Ascending aorta (tissue), 2 donors: ENCODE data around the gene ATP9B. TPM values are rescaled to one million over a fixed set of nuclear protein-coding genes. Genes with fewer than 3 reads are reported as not detected.

Source experiments
- DNase-seq, 2 donors: peaks; one replicate each; pipeline ENCODE4 v3.0.0-alpha.2; 2019; ENCODE audit warnings: low spot score in 2 of 2
- H3K27ac ChIP-seq, 2 donors: fragments of 200-600 bp; sonication (generic); one replicate each; pipeline ENCODE4 v1.5.1; 2016 to 2017; ENCODE audit warnings: mild to moderate bottlenecking in 1 of 2
- H3K27me3 ChIP-seq: fragments of 200-600 bp; sonication (generic); one replicate; pipeline ENCODE4 v1.5.1; 2017
- H3K36me3 ChIP-seq, 2 donors: fragments of 200-600 bp; sonication (generic); one replicate each; pipeline ENCODE4 v1.5.1; 2016
- H3K4me1 ChIP-seq, 2 donors: fragments of 200-600 bp; sonication (generic); one replicate each; pipeline ENCODE4 v1.5.1; 2016 to 2017; ENCODE audit warnings: mild to moderate bottlenecking in 1 of 2
- H3K4me3 ChIP-seq, 2 donors: fragments of 200-600 bp; sonication (generic); one replicate each; pipeline ENCODE4 v1.5.1; 2016 to 2017; ENCODE audit warnings: mild to moderate bottlenecking in 1 of 2
- H3K9me3 ChIP-seq, 2 donors: fragments of 200-600 bp; sonication (generic); one replicate each; pipeline ENCODE4 v1.5.1; 2016
- intact Hi-C: fragments of 100-400 bp; cut with DNase I; formaldehyde crosslinking; loops from one replicate; pipeline ENCODE4 v1.15.1; 2023
- total RNA-seq: library from RNA; depleted of rRNA; stranded (reverse); fragments of >200 nt; gene quantifications from one replicate; pipeline ENCODE4 v1.1.0, GENCODE V29; 2016
- TF ChIP-seq, protein P1 (sequence below), 3 experiments: fragments of 200-600 bp in 2 of 3; fragments of 450-650 bp in 1 of 3; sonication (generic) in 2 of 3; IDR thresholded peaks; one replicate each; pipeline ENCODE4 v1.5.1; 2016 to 2019; ENCODE audit warnings: antibody characterized with exemption in 3 of 3, mild to moderate bottlenecking in 1 of 3, moderate library complexity in 1 of 3

Gene ATP9B
- total RNA-seq, 1 donor from 2014 or later, result 14.4 TPM

DNA sequence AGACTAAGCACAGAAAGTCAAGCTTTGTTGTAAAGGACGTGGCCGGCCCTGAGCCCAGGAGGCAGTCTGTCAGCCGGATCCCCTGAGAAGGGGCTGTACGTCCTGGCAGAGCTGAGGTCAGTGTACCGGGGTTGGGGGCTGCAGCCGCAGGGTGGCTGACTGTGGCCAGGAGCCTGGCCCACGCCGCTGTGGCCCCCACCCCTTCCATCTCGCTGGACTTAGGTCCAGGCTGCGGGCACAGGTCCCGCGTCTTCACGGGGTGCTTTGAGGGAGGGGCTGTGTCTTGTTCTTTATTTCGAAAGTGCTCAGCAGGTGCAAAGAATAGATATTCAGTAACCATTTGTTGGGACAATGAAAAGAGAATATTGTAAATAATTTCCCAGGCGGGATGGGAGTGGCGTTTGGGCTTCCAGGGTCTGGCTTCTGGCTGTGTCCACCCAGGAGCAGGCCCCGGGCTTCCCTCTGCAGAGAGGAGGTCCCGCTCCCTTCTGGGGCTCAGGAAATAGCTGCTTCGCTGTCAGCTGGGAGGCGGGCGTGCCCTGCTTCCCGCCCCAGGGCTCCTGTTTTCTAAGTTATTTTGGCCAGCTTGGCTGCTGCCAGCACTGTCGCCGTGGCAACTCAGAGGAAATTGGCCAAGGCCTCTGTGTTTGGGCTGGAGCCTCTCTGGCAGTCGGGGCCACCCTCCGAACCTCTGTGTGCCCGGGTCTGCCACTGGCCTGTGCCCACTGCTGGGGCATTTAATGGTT is 334.0 kb downstream of the ATP9B start:
- intact Hi-C loops, result loop anchor here (2.0 to 5.0 kb wide), 3 partner anchors 22 to 104 kb away; no protein-coding TSS in a partner anchor
- H3K4me3 ChIP-seq, result peak overlapping the region; percentile 24 to 29
- TF ChIP-seq, protein P1, sequence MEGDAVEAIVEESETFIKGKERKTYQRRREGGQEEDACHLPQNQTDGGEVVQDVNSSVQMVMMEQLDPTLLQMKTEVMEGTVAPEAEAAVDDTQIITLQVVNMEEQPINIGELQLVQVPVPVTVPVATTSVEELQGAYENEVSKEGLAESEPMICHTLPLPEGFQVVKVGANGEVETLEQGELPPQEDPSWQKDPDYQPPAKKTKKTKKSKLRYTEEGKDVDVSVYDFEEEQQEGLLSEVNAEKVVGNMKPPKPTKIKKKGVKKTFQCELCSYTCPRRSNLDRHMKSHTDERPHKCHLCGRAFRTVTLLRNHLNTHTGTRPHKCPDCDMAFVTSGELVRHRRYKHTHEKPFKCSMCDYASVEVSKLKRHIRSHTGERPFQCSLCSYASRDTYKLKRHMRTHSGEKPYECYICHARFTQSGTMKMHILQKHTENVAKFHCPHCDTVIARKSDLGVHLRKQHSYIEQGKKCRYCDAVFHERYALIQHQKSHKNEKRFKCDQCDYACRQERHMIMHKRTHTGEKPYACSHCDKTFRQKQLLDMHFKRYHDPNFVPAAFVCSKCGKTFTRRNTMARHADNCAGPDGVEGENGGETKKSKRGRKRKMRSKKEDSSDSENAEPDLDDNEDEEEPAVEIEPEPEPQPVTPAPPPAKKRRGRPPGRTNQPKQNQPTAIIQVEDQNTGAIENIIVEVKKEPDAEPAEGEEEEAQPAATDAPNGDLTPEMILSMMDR (IDR thresholded peaks at IDR 0.05), result no peak
- peak overlapping the region; percentile 69 to 90 for H3K27ac ChIP-seq
- H3K27me3 ChIP-seq, result no peaks in the 10 kb centered on the region
- peak; percentile 68 to 92 for DNase-seq
- H3K9me3 ChIP-seq, result no peaks in the 10 kb centered on the region
- H3K36me3 ChIP-seq, result no peaks in the 10 kb centered on the region
- H3K4me1 ChIP-seq, result peaks cover 9 to 14% of the 10 kb centered on the region in 2 donors

DNA sequence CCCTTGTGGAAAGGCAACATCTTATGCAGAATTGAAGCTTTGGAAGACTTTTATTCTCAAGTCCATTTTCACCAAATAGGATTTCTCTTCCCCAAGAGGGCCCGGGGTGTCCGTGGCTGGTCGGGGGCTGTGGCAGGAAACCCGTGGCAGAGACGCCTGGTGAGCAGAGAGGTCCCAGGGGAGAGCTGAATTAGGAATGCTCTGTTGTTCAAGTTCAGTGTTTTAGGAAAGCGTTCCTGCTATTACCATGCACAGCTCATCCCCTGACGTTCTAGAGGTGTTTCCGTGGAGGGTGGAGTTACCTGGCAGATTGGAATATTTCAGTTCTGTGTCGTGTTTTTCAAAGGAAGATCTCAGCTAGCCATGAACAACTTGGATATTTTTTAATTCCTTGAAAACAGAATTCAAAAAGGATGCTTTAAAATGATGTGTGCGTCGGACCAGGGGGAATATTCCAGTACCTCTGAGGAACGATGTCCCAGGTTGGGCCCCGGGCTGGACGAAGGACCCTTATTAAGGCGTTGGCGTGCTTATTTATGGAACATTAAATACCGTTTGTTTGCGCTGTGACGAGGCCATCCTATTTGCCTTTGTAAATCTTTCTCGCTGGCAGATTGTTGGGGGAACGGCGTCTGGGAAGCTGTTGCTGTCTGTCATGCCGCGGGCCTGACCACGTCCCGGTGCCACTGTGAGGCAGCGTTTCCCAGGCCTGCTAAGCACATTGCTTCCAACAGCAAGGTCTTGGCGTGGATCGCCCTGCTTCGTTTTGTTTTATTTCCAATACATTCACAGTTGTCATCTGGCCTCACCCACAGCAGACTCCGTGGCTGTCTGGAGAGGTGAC is 334.8 kb downstream of the ATP9B start:
- no peak for DNase-seq
- H3K27ac ChIP-seq, result peak overlapping the region; percentile 69 to 90
- H3K27me3 ChIP-seq, result no peaks in the 10 kb centered on the region
- peak overlapping the region; percentile 24 to 29 for H3K4me3 ChIP-seq
- H3K9me3 ChIP-seq, result no peaks in the 10 kb centered on the region
- intact Hi-C loops, result loop anchor here (2.0 to 5.0 kb wide), 3 partner anchors 23 to 103 kb away; no protein-coding TSS in a partner anchor
- peaks cover 9 to 14% of the 10 kb centered on the region in 2 donors for H3K4me1 ChIP-seq
- no peaks in the 10 kb centered on the region for H3K36me3 ChIP-seq
- TF ChIP-seq, protein P1 (IDR thresholded peaks at IDR 0.05), result no peak

DNA sequence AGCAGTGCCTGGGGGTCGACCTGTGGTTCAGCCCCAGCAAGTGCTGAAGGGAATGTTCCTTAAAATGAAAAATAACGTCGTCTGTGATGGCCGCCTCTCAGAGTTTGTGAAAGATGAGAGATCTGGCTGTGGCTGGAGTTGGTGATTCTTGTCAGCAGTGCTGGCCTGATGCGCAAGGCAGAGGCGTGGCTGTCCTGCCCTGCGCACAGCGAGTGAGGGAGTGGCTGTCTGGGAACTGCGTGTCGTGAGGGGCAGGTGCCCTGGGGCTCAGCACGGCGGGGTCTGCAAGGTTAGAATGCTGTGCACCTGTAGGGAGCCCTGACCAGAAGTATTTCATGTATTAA is 335.3 kb downstream of the ATP9B start:
- H3K27ac ChIP-seq, result no peak overlapping the region
- no peak for DNase-seq
- H3K4me1 ChIP-seq, result peaks cover 9 to 14% of the 10 kb centered on the region in 2 donors
- intact Hi-C loops, result loop anchor here (5.0 kb wide), 2 partner anchors 53 to 103 kb away; no protein-coding TSS in a partner anchor
- no peaks in the 10 kb centered on the region for H3K9me3 ChIP-seq
- no peaks in the 10 kb centered on the region for H3K27me3 ChIP-seq
- H3K36me3 ChIP-seq, result no peaks in the 10 kb centered on the region
- H3K4me3 ChIP-seq, result no peak overlapping the region
- TF ChIP-seq, protein P1 (IDR thresholded peaks at IDR 0.05), result no peak

DNA sequence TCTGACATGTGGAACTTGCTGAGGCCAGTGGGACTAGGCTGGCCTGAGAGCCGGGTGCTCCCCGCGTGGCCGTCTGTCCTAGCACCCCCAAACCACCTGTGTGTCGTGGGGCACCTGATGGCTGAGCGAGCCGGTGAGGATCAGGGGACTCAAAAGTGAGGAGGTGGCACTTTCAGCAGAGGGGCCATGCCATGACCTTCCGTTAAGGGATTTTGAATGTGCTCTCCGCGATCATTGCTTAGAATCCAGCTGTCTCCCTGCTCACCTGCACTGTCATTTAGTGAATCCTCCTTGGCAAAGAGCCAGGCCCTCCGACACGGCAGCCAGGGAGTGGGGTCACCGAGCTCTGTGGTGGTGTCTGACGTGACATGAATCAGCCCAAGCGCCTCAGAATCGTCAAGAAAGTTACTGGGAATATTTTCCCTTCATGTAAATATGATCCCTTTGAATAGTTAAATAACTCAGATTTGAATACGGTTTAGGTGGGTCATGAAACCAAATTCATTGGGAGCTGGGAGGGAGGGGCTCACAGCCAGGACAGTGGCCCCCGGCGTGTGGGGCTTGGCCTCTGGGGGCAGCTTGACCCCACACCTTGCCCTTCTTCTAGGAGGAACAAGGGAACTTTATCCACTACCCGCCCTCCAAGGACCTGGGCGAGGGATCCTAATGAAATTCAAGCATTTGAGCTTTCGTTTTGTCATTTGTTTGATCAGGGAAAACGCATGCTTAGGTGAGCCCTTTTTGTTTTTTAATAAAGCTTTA is 336.0 kb downstream of the ATP9B start:
- H3K4me3 ChIP-seq, result no peak overlapping the region
- intact Hi-C loops, result no loop called here
- peaks cover 5 to 14% of the 10 kb centered on the region in 2 donors for H3K4me1 ChIP-seq

More for the DNA sequence above, 336.0 kb downstream of the ATP9B start:
- DNase-seq, result peak in 1 of 2 donors; percentile 63
- no peaks in the 10 kb centered on the region for H3K27me3 ChIP-seq
- H3K36me3 ChIP-seq, result peaks cover 0 to under 1% of the 10 kb centered on the region in 2 donors
- H3K27ac ChIP-seq, result peak overlapping the region; percentile 14 to 52
- no peaks in the 10 kb centered on the region for H3K9me3 ChIP-seq
- TF ChIP-seq, protein P1 (IDR thresholded peaks at IDR 0.05), result no peak
